Liver (tissue), 3 donors: ENCODE measurements around the gene DERL3.

Experiments
- ATF3 ChIP-seq: IDR thresholded peaks from 2 replicates; pipeline ENCODE4 v1.6.1; 2016; ENCODE audit warnings: antibody characterized with exemption
- CTCF ChIP-seq: fragments of 150-350 bp; IDR thresholded peaks from 2 replicates; pipeline ENCODE4 v1.5.1; 2017; ENCODE audit warnings: improper control_type of control experiment, low read depth, low read length; ENCODE audit not compliant: missing input control
- EGR1 ChIP-seq, 2 donors: IDR thresholded peaks; 2 replicates each; pipeline ENCODE4 v1.6.1; 2016 to 2018; ENCODE audit warnings: antibody characterized with exemption in 2 of 2, low read depth in 2 of 2
- FOXA1 ChIP-seq: IDR thresholded peaks from 2 replicates; pipeline ENCODE4 v1.6.1; 2016; ENCODE audit warnings: antibody characterized with exemption
- GABPA ChIP-seq, 2 donors: IDR thresholded peaks in 1 of 2; conservative IDR thresholded peaks in 1 of 2; 2 replicates each; pipeline ENCODE4 v1.6.1; 2016; ENCODE audit warnings: antibody characterized with exemption in 2 of 2, mild to moderate bottlenecking in 1 of 2, moderate library complexity in 1 of 2
- HNF4A ChIP-seq, 2 donors: conservative IDR thresholded peaks; 2 replicates each; pipeline ENCODE4 v1.6.1; 2016; ENCODE audit warnings: antibody characterized with exemption in 2 of 2, mild to moderate bottlenecking in 2 of 2
- JUND ChIP-seq, 2 donors: IDR thresholded peaks; 2 replicates each; pipeline ENCODE4 v1.6.1; 2016; ENCODE audit warnings: antibody characterized with exemption in 2 of 2
- MAX ChIP-seq: IDR thresholded peaks from 2 replicates; pipeline ENCODE4 v1.6.1; 2016; ENCODE audit warnings: antibody characterized with exemption
- RAD21 ChIP-seq, 2 donors: IDR thresholded peaks; 2 replicates each; pipeline ENCODE4 v1.6.1; 2016; ENCODE audit warnings: antibody characterized with exemption in 2 of 2, mild to moderate bottlenecking in 2 of 2
- REST ChIP-seq: IDR thresholded peaks from 2 replicates; pipeline ENCODE4 v1.6.1; 2016; ENCODE audit warnings: antibody characterized with exemption, mild to moderate bottlenecking
- TAF1 ChIP-seq: conservative IDR thresholded peaks from 2 replicates; pipeline ENCODE4 v1.6.1; 2016; ENCODE audit warnings: antibody characterized with exemption, mild to moderate bottlenecking
- YY1 ChIP-seq: IDR thresholded peaks from 2 replicates; pipeline ENCODE4 v1.6.1; 2016; ENCODE audit warnings: antibody characterized with exemption, mild to moderate bottlenecking
- ZBTB33 ChIP-seq: IDR thresholded peaks from 2 replicates; pipeline ENCODE4 v1.6.1; 2016; ENCODE audit warnings: antibody characterized with exemption
- donor health status: healthy.
- donor health status: healthy.

GRCh38 chr22:23801886-23802377, 36.9 kb downstream of the DERL3 start:
- TF ChIP-seq CTCF (no peak), ZBTB33 (no peak), FOXA1 (no peak), HNF4A (conservative IDR thresholded peaks at IDR 0.05) (no peak), REST (no peak), TAF1 (no peak), EGR1 (IDR thresholded peaks at IDR 0.05; ENCODE audit: low read depth in 2 of 2) (no peak), YY1 (no peak), GABPA (IDR thresholded peaks at IDR 0.05 in 1 of 2, conservative IDR thresholded peaks at IDR 0.05 in 1 of 2) (no peak), MAX (no peak), JUND (IDR thresholded peaks at IDR 0.05) (no peak), ATF3 (no peak), RAD21 (IDR thresholded peaks at IDR 0.05) (no peak)
